HG03095 (cell line): ENCODE measurements around the gene CDH11.

Experiments
- ATAC-seq: cut with Tn5 transposase; IDR thresholded peaks from one replicate; pipeline ENCODE4 v1.9.1; 2021; ENCODE audit warnings: moderate library complexity; ENCODE audit not compliant: unreplicated experiment

CDH11 gene

DNA sequence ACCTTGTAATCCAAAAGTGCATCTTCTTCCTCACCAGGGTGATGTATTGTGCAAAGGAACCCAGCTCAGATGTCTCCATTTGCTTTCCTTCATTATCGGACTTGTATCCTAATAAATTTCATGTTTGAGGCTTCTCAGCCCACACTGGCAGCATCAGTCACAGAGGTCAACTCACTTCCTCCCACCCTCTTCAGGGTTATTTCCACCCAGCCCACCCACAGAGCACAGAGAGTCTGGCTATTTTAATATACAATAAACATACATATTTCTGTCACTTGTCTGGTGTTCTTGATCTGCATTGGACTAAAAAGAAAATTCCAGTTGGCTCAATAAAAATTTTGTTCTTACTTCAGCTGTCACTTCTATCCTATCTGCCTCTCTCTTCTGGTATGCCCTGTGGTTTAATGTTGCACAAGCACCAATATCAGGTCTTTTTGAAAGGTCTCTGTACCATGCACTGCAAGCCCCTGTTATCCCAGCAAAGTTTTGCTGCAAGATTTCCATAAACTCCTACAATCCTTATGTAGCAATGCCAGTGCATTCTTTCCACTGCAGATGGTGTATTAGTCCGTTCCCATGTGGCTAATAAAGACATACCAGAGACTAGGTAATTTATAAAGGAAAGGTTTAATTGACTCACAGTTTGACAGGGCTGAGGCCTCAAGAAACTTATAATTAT, 201.8 kb downstream of the CDH11 start:
- ATAC-seq: no peak

DNA sequence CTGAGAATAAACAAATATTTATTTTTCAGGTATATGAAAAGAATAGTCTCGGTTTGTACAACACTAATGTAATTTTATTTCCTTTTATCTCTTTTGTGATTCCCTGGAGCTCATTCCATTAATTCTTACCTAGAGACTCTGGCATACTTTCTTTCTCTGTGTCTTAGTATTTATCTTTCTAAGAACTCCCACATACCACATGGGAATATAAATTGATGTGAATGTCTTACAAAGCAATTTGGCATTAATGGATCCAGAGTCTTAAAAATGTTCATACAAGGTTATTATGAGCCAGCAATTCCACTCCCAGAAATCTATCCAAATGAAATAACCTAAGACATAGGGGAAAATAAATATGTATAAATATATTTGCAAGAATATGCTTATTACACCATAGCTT, 202.7 kb downstream of the CDH11 start:
- ATAC-seq: no peak

DNA sequence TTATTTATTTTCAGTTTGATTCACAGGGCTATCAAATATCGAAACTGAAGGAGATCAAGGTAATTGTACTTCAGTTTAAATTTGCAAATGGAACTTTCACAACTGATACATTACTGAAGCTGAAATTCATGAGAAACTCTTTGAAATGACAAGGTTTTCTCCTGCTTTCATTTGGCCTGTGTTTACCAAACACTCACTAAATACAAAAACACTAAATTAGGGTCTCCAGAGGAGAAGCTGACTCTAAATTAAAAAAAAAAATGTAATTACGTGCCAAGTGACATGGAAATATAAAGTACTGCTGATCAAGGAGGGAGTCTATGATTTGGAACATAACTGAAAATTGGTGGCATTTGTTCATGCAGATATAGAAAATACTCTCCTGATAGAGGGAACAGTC, 205.8 kb downstream of the CDH11 start:
- no peak for ATAC-seq

DNA sequence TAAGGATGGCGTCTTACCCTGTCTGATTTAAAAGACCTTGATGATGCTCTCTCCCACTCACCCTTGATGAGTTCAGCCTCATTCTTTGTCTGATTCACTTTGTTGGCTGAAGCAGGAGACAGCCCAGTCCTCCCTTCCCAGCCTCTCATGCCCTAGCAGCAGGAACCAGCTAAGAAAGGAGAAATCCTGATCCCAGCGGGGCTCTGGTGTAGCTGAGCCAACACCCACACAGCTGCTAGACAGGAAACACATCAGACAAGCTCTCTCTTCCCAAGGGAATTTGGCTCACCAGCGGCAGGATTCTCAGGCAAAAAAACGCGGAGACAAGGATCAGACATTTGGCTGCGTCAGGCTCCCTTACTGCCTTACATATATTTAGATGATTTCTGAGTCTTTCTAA, 211.5 kb downstream of the CDH11 start:
- ATAC-seq: no peak

GRCh38 chr16:64907844-64908243, 214.0 kb downstream of the CDH11 start:
- ATAC-seq: no peak

GRCh38 chr16:64903770-64904169, 218.1 kb downstream of the CDH11 start:
- no peak for ATAC-seq

GRCh38 chr16:64900517-64900916, 221.3 kb downstream of the CDH11 start:
- ATAC-seq: no peak

- ATAC-seq: no peak
Observed at GRCh38 chr16:64900019-64900418, 221.8 kb downstream of the CDH11 start.

DNA sequence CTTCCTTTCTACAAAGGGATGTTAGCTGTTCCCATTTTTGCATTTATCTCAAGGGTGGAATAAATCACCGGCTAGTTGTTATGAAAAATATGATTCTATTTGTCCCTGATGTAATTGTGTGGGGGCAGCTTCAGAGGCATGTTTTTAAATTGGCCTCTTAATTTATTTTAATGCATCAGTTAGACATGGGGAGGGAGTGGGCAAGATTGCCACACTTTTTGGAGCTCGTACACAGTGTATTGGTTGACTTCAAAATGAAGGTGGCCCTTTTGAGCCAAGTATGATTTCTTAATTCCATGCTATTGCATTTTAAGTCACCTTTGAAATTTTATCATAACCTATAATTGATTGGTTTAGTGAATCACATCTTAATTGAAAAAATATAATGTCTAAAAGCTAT, 223.7 kb downstream of the CDH11 start:
- no peak for ATAC-seq
